ENCODE measurements around the gene FGGY.

DNA sequence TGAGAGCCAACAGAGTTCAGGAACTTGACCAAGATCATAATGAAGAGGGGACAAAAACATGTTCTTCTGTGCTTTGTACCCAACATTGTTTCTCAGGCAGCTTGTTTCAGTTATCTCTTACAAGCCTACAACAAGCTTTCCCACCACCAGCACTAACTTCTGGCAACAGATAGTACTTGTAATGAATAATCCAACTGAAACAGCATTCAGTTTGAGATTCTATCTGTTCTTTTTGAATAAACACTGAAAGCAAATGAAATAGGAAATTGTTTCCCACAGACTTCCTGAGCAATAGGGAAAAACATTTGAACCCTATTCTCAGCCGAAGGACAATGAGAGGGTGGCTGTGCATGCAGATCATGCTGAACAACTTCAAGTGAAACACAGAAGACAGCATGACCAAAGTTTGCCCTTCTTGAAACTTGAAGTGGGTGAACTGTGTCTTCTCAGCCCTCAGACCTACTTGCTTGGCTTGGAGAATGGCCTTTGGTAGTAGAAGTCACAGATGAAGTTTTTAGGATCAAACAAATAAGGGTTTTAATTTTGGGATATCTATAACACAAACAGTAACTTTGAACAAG lies 506.7 kb downstream of the FGGY start:
- no peak for TF ChIP-seq CTCF (IDR thresholded peaks at IDR 0.05)
- no peak for TF ChIP-seq POLR2A (IDR thresholded peaks at IDR 0.05)
